Kidney (tissue), 14 donors: ENCODE measurements around the gene HS1BP3. TPM values are rescaled to one million over a fixed set of nuclear protein-coding genes. Genes with fewer than 3 reads are reported as not detected.

Source experiments
- DNase-seq, 5 donors: peaks; one replicate each; pipeline ENCODE4 v3.0.0-alpha.2; 2013 to 2020
- FAIRE-seq: peaks from 2 replicates; lab custom pipeline; 2012; peaks lifted over from hg19 to GRCh38; lab: Jason Lieb, UNC
- H3K27ac ChIP-seq, 2 donors: one replicate each; pipeline ENCODE4 v1.7.0; 2013; ENCODE audit warnings: low read depth in 2 of 2, low read length in 2 of 2, inconsistent platforms in 1 of 2
- H3K27me3 ChIP-seq: one replicate; pipeline ENCODE4 v1.7.1; 2013; ENCODE audit warnings: low read length, inconsistent platforms; ENCODE audit not compliant: control insufficient read depth, insufficient read depth
- H3K36me3 ChIP-seq, 3 donors: one replicate each; pipeline versions ENCODE4 v1.7.0 to v1.7.1; 2013; ENCODE audit warnings: low read length in 3 of 3, control low read depth in 1 of 3, inconsistent platforms in 1 of 3; ENCODE audit not compliant: insufficient read depth in 3 of 3, control insufficient read depth in 2 of 3
- H3K4me1 ChIP-seq, 3 donors: one replicate each; pipeline versions ENCODE4 v1.7.0 to v1.7.1; 2013; ENCODE audit warnings: low read length in 3 of 3, inconsistent platforms in 1 of 3, low read depth in 1 of 3; ENCODE audit not compliant: control insufficient read depth in 2 of 3, insufficient read depth in 2 of 3
- H3K4me3 ChIP-seq, 3 donors: one replicate each; pipeline versions ENCODE4 v1.7.0 to v1.8.1; 2013; ENCODE audit warnings: low read length in 3 of 3, control low read depth in 1 of 3, inconsistent platforms in 1 of 3
- H3K9ac ChIP-seq, 3 donors: one replicate each; pipeline versions ENCODE4 v1.7.0 to v1.7.1; 2013; ENCODE audit warnings: low read length in 3 of 3, control low read depth in 1 of 3, inconsistent platforms in 1 of 3
- H3K9me3 ChIP-seq, 3 donors: one replicate each; pipeline versions ENCODE4 v1.7.0 to v1.7.1; 2013; ENCODE audit warnings: low read length in 3 of 3, control low read depth in 1 of 3, inconsistent platforms in 1 of 3; ENCODE audit not compliant: control insufficient read depth in 2 of 3, insufficient read depth in 1 of 3
- intact Hi-C: fragments of 100-400 bp; cut with DNase I; formaldehyde crosslinking; loops from one replicate; pipeline ENCODE4 v1.11.1; 2022
- polyA plus RNA-seq: library from polyadenylated mRNA; stranded (reverse); fragments of 350-450 nt; fragmentation: Illumina TruSeq; extraction: RNeasy Lipid Tissue Mini Kit (QIAGEN cat#74804); gene quantifications from one replicate; pipeline ENCODE4 v1.2.3, GENCODE V29; 2014; ENCODE audit warnings: low read depth, low replicate concordance; ENCODE audit not compliant: insufficient read depth
- total RNA-seq: library from RNA; stranded (reverse); fragmentation: NEBNext Ultra II Directional; extraction: Animal tissue kit (Norgen Biotek cat#: 25700); gene quantifications from one replicate; pipeline ENCODE4 v1.2.1, GENCODE V29; 2021
- TF ChIP-seq, protein P1 (sequence below): IDR thresholded peaks from 3 replicates; pipeline ENCODE4 v1.5.1; 2012; ENCODE audit warnings: mild to moderate bottlenecking, moderate library complexity, borderline replicate concordance; ENCODE audit not compliant: insufficient read depth; ENCODE audit errors: extremely low read depth
- donor health status: control.
- donor health status: control.
- donor health status: control.
- donor health status: control.
- donor health status: control.
- donor health status: DM: yes; HTN: yes; CAD: no.
- donor health status: Normal renal cell carcinoma (clear cell type).

Gene HS1BP3
- total and polyA plus RNA-seq, 2 donors from 2014 or later, result 35.5 to 37.5 TPM

DNA sequence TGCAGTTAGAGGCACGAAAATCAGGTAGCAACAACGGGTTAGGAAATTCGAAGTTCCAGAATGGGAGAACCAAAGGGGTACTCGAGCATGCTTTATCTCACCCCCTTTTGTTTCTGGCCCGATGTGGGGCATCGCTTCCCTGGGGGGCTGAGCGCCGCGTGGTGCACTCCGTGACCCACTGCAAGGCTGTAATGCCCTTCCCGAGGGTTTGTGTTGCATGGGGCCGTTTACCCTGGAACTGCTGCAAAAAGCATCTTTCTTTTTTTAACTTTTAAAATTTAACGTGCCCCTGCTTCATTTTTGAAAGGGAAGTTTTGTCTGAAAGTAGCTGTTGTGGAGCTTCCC is 20.8 kb upstream of the HS1BP3 start:
- DNase-seq (peak in 1 of 5 donors; percentile 42), FAIRE-seq (no peak)
- TF ChIP-seq, protein P1, sequence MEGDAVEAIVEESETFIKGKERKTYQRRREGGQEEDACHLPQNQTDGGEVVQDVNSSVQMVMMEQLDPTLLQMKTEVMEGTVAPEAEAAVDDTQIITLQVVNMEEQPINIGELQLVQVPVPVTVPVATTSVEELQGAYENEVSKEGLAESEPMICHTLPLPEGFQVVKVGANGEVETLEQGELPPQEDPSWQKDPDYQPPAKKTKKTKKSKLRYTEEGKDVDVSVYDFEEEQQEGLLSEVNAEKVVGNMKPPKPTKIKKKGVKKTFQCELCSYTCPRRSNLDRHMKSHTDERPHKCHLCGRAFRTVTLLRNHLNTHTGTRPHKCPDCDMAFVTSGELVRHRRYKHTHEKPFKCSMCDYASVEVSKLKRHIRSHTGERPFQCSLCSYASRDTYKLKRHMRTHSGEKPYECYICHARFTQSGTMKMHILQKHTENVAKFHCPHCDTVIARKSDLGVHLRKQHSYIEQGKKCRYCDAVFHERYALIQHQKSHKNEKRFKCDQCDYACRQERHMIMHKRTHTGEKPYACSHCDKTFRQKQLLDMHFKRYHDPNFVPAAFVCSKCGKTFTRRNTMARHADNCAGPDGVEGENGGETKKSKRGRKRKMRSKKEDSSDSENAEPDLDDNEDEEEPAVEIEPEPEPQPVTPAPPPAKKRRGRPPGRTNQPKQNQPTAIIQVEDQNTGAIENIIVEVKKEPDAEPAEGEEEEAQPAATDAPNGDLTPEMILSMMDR, result no peak
- Histone ChIP-seq H3K36me3 (peaks cover 0 to 4% (median 0%) of the 10 kb centered on the region in 3 donors), H3K27me3 (peaks cover 54% of the 10 kb centered on the region), H3K27ac (no peak overlapping the region), H3K4me3 (no peak overlapping the region), H3K4me1 (peaks cover 0 to 28% (median 25%) of the 10 kb centered on the region in 3 donors), H3K9me3 (no peaks in the 10 kb centered on the region), H3K9ac (no peak overlapping the region)
- intact Hi-C loops, result no loop called here

DNA sequence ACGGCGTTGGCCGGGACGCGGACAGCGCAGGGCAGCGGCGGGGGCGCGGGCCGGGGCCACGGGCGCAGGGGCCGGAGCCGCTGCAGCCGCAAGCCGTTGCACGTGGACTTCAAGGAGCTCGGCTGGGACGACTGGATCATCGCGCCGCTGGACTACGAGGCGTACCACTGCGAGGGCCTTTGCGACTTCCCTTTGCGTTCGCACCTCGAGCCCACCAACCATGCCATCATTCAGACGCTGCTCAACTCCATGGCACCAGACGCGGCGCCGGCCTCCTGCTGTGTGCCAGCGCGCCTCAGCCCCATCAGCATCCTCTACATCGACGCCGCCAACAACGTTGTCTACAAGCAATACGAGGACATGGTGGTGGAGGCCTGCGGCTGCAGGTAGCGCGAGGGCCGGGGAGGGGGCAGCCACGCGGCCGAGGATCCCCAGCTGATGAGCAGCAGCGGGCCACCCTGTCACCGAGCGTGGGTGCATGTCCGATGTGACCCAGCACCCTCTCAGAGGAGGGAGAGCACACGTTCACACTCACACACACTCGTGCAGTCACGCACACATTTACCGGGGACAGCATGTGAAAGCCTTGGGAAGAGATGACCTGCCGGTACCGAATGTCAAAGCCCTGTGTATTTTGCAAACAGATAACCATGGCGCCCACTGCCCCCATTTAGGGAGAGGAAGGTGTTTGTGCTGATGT is 20.3 kb upstream of the HS1BP3 start:
- Histone ChIP-seq H3K27ac (no peak overlapping the region), H3K4me1 (peaks cover 0 to 27% (median 22%) of the 10 kb centered on the region in 3 donors), H3K9me3 (no peaks in the 10 kb centered on the region), H3K27me3 (peaks cover 54% of the 10 kb centered on the region), H3K9ac (no peak overlapping the region), H3K4me3 (no peak overlapping the region), H3K36me3 (peaks cover 0 to 4% (median 0%) of the 10 kb centered on the region in 3 donors)
- intact Hi-C loops, result no loop called here
- TF ChIP-seq, protein P1, result no peak
- no peak for FAIRE-seq
- DNase-seq, result peak in 1 of 5 donors; percentile 57

DNA sequence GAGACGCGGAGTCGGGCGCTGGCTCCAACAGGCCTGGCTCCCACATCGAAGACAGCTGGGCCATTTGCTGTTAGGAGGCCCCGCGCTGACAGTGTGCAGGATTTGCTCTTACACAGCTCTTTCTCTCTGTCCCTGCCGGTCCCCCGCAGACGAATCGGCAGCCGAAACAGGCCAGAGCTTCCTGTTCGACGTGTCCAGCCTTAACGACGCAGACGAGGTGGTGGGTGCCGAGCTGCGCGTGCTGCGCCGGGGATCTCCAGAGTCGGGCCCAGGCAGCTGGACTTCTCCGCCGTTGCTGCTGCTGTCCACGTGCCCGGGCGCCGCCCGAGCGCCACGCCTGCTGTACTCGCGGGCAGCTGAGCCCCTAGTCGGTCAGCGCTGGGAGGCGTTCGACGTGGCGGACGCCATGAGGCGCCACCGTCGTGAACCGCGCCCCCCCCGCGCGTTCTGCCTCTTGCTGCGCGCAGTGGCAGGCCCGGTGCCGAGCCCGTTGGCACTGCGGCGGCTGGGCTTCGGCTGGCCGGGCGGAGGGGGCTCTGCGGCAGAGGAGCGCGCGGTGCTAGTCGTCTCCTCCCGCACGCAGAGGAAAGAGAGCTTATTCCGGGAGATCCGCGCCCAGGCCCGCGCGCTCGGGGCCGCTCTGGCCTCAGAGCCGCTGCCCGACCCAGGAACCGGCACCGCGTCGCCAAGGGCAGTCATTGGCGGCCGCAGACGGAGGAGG is 19.6 kb upstream of the HS1BP3 start:
- no peak overlapping the region for H3K27ac ChIP-seq
- DNase-seq (peak in 3 of 5 donors; percentile 58 to 72 (median 70)), FAIRE-seq (no peak)
- no peak overlapping the region for H3K4me3 ChIP-seq
- TF ChIP-seq, protein P1, result no peak
- no peak overlapping the region for H3K9ac ChIP-seq
- peaks cover 0 to 26% (median 16%) of the 10 kb centered on the region in 3 donors for H3K4me1 ChIP-seq
- H3K27me3 ChIP-seq, result peaks cover 57% of the 10 kb centered on the region
- H3K36me3 ChIP-seq, result peaks cover 0 to 4% (median 0%) of the 10 kb centered on the region in 3 donors
- intact Hi-C loops, result no loop called here
- no peaks in the 10 kb centered on the region for H3K9me3 ChIP-seq
